ENCODE measurements around the gene TTR.

TTR gene

GRCh38 chr18:31630549-31630948 lies 38.9 kb downstream of the TTR start:
- no peak for TF ChIP-seq CTCF (IDR thresholded peaks at IDR 0.05; ENCODE audit: borderline replicate concordance, insufficient read depth, low read depth, low read length)
- no peak overlapping the region for H3K4me3 ChIP-seq (ENCODE audit: low read depth, low read length)

DNA sequence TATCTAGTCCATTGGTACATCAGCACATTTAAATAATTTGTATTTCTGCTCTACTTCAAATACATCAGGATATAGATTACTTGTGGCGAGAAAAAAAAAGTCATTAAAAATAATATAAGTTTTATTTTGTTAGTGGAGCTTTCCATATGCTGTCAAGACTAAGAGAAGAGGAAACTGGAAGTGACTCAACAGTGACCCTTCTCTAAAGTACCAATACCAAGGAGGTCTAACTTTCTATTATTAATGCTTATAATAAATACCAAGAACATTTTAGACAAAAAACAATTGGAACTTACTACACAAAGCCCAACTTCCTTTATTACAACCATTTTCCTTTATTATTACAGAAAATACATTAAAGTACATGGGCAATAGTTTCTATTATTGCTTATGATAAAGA lies 39.8 kb downstream of the TTR start:
- TF ChIP-seq CTCF (IDR thresholded peaks at IDR 0.05; ENCODE audit: borderline replicate concordance, insufficient read depth, low read depth, low read length): no peak
- no peak overlapping the region for H3K4me3 ChIP-seq (ENCODE audit: low read depth, low read length)

GRCh38 chr18:31632356-31632755 lies 40.7 kb downstream of the TTR start:
- TF ChIP-seq CTCF (IDR thresholded peaks at IDR 0.05; ENCODE audit: borderline replicate concordance, insufficient read depth, low read depth, low read length): no peak
- H3K4me3 ChIP-seq (ENCODE audit: low read depth, low read length): no peak overlapping the region

DNA sequence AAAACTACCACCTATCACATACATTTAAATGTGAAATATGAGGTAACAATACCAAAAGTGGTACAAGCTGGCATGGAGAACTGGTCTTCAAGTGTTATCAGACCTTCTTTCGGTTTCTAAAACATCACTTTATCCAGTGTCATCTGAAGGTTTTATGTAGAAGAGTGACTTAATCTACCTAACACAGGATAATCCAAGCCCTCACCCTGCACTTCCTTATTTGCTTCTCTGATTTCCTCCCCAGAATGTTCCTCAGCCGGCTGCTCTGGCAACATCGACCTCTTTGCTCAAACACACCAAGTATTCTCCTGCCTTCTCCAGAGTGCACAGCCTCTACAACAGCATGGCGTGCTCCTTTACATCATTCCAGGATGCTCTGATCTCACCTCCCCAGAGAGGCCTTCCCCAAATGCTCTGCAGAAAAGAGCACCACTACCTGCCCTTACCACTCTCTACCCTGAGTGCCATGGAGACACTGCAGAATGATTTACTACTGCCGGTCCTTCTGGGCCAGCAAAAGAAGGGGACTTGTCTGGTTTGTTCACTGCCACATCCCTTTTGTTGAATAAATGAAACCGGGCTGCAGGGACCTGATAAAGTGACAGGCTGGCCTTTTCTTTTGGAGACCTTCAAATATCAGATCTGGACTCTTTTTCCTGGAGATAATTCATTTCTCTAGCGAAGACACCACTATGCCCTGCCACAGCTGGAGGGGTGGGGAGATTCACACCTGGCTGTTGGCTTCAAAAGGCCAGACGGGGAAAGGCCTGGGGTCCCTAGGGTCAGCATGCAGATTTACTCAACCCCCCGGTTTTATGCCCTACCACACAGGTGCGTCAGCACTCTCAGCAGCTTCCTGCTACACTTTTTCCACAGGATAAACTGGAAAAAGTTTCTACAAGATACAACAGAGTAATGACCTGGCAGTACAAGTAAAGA lies 42.0 kb downstream of the TTR start:
- TF ChIP-seq CTCF (IDR thresholded peaks at IDR 0.05; ENCODE audit: borderline replicate concordance, insufficient read depth, low read depth, low read length): no peak
- H3K4me3 ChIP-seq (ENCODE audit: low read depth, low read length): no peak overlapping the region

GRCh38 chr18:31634331-31634713 lies 42.6 kb downstream of the TTR start:
- TF ChIP-seq CTCF (IDR thresholded peaks at IDR 0.05; ENCODE audit: borderline replicate concordance, insufficient read depth, low read depth, low read length): no peak
- H3K4me3 ChIP-seq (ENCODE audit: low read depth, low read length): no peak overlapping the region

GRCh38 chr18:31636387-31636786 lies 44.7 kb downstream of the TTR start:
- no peak for TF ChIP-seq CTCF (IDR thresholded peaks at IDR 0.05; ENCODE audit: borderline replicate concordance, insufficient read depth, low read depth, low read length)
- H3K4me3 ChIP-seq (ENCODE audit: low read depth, low read length): no peak overlapping the region

- TF ChIP-seq CTCF (IDR thresholded peaks at IDR 0.05; ENCODE audit: borderline replicate concordance, insufficient read depth, low read depth, low read length): no peak
- H3K4me3 ChIP-seq (ENCODE audit: low read depth, low read length): no peak overlapping the region
These were observed 45.8 kb downstream of the TTR start for GRCh38 chr18:31637445-31637844.
